Kidney (tissue), 14 donors: ENCODE measurements around the gene FBXO41. TPM values are rescaled to one million over a fixed set of nuclear protein-coding genes. Genes with fewer than 3 reads are reported as not detected.

ENCODE experiments used
- DNase-seq, 5 donors: peaks; one replicate each; pipeline ENCODE4 v3.0.0-alpha.2; 2013 to 2020
- FAIRE-seq: peaks from 2 replicates; lab custom pipeline; 2012; peaks lifted over from hg19 to GRCh38; lab: Jason Lieb, UNC
- H3K27ac ChIP-seq, 2 donors: one replicate each; pipeline ENCODE4 v1.7.0; 2013; ENCODE audit warnings: low read depth in 2 of 2, low read length in 2 of 2, inconsistent platforms in 1 of 2
- H3K27me3 ChIP-seq: one replicate; pipeline ENCODE4 v1.7.1; 2013; ENCODE audit warnings: low read length, inconsistent platforms; ENCODE audit not compliant: control insufficient read depth, insufficient read depth
- H3K36me3 ChIP-seq, 3 donors: one replicate each; pipeline versions ENCODE4 v1.7.0 to v1.7.1; 2013; ENCODE audit warnings: low read length in 3 of 3, control low read depth in 1 of 3, inconsistent platforms in 1 of 3; ENCODE audit not compliant: insufficient read depth in 3 of 3, control insufficient read depth in 2 of 3
- H3K4me1 ChIP-seq, 3 donors: one replicate each; pipeline versions ENCODE4 v1.7.0 to v1.7.1; 2013; ENCODE audit warnings: low read length in 3 of 3, inconsistent platforms in 1 of 3, low read depth in 1 of 3; ENCODE audit not compliant: control insufficient read depth in 2 of 3, insufficient read depth in 2 of 3
- H3K4me3 ChIP-seq, 3 donors: one replicate each; pipeline versions ENCODE4 v1.7.0 to v1.8.1; 2013; ENCODE audit warnings: low read length in 3 of 3, control low read depth in 1 of 3, inconsistent platforms in 1 of 3
- H3K9ac ChIP-seq, 3 donors: one replicate each; pipeline versions ENCODE4 v1.7.0 to v1.7.1; 2013; ENCODE audit warnings: low read length in 3 of 3, control low read depth in 1 of 3, inconsistent platforms in 1 of 3
- H3K9me3 ChIP-seq, 3 donors: one replicate each; pipeline versions ENCODE4 v1.7.0 to v1.7.1; 2013; ENCODE audit warnings: low read length in 3 of 3, control low read depth in 1 of 3, inconsistent platforms in 1 of 3; ENCODE audit not compliant: control insufficient read depth in 2 of 3, insufficient read depth in 1 of 3
- intact Hi-C: fragments of 100-400 bp; cut with DNase I; formaldehyde crosslinking; loops from one replicate; pipeline ENCODE4 v1.11.1; 2022
- polyA plus RNA-seq: library from polyadenylated mRNA; stranded (reverse); fragments of 350-450 nt; fragmentation: Illumina TruSeq; extraction: RNeasy Lipid Tissue Mini Kit (QIAGEN cat#74804); gene quantifications from one replicate; pipeline ENCODE4 v1.2.3, GENCODE V29; 2014; ENCODE audit warnings: low read depth, low replicate concordance; ENCODE audit not compliant: insufficient read depth
- total RNA-seq: library from RNA; stranded (reverse); fragmentation: NEBNext Ultra II Directional; extraction: Animal tissue kit (Norgen Biotek cat#: 25700); gene quantifications from one replicate; pipeline ENCODE4 v1.2.1, GENCODE V29; 2021
- TF ChIP-seq, protein P1 (sequence below): IDR thresholded peaks from 3 replicates; pipeline ENCODE4 v1.5.1; 2012; ENCODE audit warnings: mild to moderate bottlenecking, moderate library complexity, borderline replicate concordance; ENCODE audit not compliant: insufficient read depth; ENCODE audit errors: extremely low read depth
- donor health status: control.
- donor health status: control.
- donor health status: control.
- donor health status: control.
- donor health status: control.
- donor health status: DM: yes; HTN: yes; CAD: no.
- donor health status: Normal renal cell carcinoma (clear cell type).

FBXO41 gene
- total and polyA plus RNA-seq, 2 donors from 2014 or later: 0.49 to 5.2 TPM

GRCh38 chr2:73233932-73234832 is 50.1 kb downstream of the FBXO41 start, which contains the start of gene CCT7:
CCT7 (plus strand) TSS chr2:73234308; CDS start chr2:73234379, 71 bp downstream.
- Histone ChIP-seq H3K9me3 (no peaks in the 10 kb centered on the region), H3K4me1 (peaks cover 6 to 20% (median 11%) of the 10 kb centered on the region in 3 donors), H3K27me3 (no peaks in the 10 kb centered on the region), H3K27ac (peak within 1 kb of the TSS; percentile 89 to 90), H3K36me3 (peaks cover 0 to 15% (median 2%) of the 10 kb centered on the region in 3 donors), H3K9ac (peak within 1 kb of the TSS; percentile 85 to 96 (median 87)), H3K4me3 (peak within 1 kb of the TSS; percentile 93 to 98 (median 98))
- TF ChIP-seq, protein P1, sequence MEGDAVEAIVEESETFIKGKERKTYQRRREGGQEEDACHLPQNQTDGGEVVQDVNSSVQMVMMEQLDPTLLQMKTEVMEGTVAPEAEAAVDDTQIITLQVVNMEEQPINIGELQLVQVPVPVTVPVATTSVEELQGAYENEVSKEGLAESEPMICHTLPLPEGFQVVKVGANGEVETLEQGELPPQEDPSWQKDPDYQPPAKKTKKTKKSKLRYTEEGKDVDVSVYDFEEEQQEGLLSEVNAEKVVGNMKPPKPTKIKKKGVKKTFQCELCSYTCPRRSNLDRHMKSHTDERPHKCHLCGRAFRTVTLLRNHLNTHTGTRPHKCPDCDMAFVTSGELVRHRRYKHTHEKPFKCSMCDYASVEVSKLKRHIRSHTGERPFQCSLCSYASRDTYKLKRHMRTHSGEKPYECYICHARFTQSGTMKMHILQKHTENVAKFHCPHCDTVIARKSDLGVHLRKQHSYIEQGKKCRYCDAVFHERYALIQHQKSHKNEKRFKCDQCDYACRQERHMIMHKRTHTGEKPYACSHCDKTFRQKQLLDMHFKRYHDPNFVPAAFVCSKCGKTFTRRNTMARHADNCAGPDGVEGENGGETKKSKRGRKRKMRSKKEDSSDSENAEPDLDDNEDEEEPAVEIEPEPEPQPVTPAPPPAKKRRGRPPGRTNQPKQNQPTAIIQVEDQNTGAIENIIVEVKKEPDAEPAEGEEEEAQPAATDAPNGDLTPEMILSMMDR: no peak
- peak; percentile 91 to 97 (median 94) for DNase-seq
- no peak for FAIRE-seq
- intact Hi-C loops: no loop called here

GRCh38 chr2:73233154-73233931 is 50.9 kb downstream of the FBXO41 start, which contains the start of gene PRADC1:
PRADC1 (minus strand) TSS chr2:73233239; CDS start chr2:73233160, 79 bp downstream.
- DNase-seq (peak; percentile 99 to 100 (median 100)), FAIRE-seq (peak; percentile 96)
- H3K36me3 ChIP-seq: peaks cover 0 to 12% (median 0%) of the 10 kb centered on the region in 3 donors
- peak within 1 kb of the TSS; percentile 89 to 90 for H3K27ac ChIP-seq
- TF ChIP-seq, protein P1: no peak
- no peaks in the 10 kb centered on the region for H3K27me3 ChIP-seq
- H3K4me1 ChIP-seq: peaks cover 6 to 20% (median 11%) of the 10 kb centered on the region in 3 donors
- H3K9ac ChIP-seq: peak within 1 kb of the TSS; percentile 85 to 96 (median 87)
- no peaks in the 10 kb centered on the region for H3K9me3 ChIP-seq
- intact Hi-C loops: no loop called here
- H3K4me3 ChIP-seq: peak within 1 kb of the TSS; percentile 93 to 98 (median 98)

DNA sequence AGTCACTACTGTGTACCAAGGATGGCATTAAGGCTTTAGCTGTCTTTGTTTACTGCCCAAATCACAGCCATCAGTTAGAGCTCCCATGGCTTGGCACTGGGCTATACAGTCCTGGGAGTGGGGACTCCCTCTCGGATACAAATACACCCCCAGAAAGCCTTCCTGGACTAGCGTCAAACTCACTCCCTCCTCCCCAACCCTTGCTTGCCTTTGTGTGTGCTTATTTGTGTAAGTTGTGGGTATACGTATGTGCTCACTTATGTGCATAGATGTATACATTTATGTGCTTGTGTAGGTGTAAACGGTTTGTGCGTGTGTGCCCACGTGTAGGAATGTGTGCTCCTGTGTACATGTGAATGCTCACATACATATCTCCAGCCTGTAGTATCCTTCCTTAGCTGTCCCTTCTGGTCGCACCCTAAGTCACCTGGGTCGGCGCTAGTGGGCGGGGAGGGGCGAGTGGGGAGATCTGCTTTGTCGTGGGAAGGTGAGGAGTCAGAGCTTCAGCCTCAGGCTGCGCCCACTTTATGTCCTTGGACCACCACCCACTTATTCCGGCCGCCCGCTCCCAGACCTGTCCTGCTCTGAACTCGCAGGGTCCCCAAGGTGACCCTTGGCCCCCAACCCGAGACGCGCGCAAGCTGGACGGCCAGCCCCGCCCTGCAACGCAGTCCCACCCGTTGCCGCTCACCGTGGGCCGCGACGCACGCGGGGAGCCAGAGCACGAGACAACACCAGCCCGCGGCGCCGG is 51.7 kb downstream of the FBXO41 start:
- FAIRE-seq: no peak
- H3K27me3 ChIP-seq: no peaks in the 10 kb centered on the region
- peaks cover 6 to 20% (median 11%) of the 10 kb centered on the region in 3 donors for H3K4me1 ChIP-seq
- H3K36me3 ChIP-seq: peaks cover 0 to 19% (median 0%) of the 10 kb centered on the region in 3 donors
- intact Hi-C loops: no loop called here
- DNase-seq: peak in 2 of 5 donors; percentile 20 to 82
- peak overlapping the region; percentile 49 to 51 for H3K27ac ChIP-seq
- H3K4me3 ChIP-seq: peak overlapping the region; percentile 50 to 98 (median 86)
- H3K9me3 ChIP-seq: no peaks in the 10 kb centered on the region
- TF ChIP-seq, protein P1: no peak
- peak overlapping the region; percentile 50 to 74 (median 65) for H3K9ac ChIP-seq
